Panc1 (cell line): ENCODE data around the gene COPS4.

Experiments
- CTCF ChIP-seq: fragments of 450-650 bp; IDR thresholded peaks from 2 replicates; pipeline ENCODE4 v1.5.1; 2017; ENCODE audit warnings: mild to moderate bottlenecking
- SIN3A ChIP-seq: IDR thresholded peaks from 2 replicates; pipeline ENCODE4 v1.6.1; 2012; ENCODE audit warnings: low read depth, mild to moderate bottlenecking, low read length, moderate library complexity, borderline replicate concordance; ENCODE audit not compliant: insufficient read depth
- TF ChIP-seq, protein P1 (sequence below), 2 experiments: IDR thresholded peaks; 2 replicates each; pipeline ENCODE4 v1.6.1; 2011 to 2012; ENCODE audit warnings: low read depth in 2 of 2, control low read depth in 1 of 2, low read length in 1 of 2, mild to moderate bottlenecking in 1 of 2, moderate library complexity in 1 of 2; ENCODE audit not compliant: insufficient read depth in 1 of 2

DNA sequence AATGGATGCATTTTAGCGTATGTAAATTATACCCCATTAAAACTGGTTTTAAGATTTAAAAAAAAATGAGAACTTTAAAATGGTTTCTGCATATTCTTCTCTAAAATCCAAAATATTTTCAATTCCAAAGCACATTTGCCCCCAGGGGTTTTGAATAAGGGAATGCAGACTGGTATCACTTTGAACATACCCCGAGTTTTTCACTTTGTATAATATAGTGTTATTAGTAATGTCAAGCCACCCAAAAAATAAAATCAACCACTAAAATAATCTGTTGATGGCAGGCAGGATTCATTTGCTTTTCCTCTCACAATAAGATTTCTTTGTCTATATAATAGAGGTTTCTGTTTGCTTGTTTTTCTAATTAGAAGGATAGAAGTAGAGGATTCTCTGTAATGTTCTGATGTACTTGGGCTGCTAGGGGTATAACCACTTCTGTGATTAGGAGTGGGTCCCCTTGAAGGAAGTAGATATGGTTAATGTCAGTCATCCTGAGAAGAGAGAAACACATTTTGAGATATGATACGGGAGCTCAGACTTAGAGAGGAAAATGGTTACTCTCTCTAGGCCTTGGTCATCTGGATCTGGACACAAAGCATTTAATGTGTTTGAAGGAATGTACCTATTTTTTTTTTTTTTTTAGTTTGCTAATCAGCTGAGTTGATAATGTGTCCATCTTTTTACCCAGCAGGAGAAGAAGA, 15.0 kb upstream of the COPS4 start:
- no peak for TF ChIP-seq CTCF
- no peak for TF ChIP-seq SIN3A
- TF ChIP-seq, protein P1, sequence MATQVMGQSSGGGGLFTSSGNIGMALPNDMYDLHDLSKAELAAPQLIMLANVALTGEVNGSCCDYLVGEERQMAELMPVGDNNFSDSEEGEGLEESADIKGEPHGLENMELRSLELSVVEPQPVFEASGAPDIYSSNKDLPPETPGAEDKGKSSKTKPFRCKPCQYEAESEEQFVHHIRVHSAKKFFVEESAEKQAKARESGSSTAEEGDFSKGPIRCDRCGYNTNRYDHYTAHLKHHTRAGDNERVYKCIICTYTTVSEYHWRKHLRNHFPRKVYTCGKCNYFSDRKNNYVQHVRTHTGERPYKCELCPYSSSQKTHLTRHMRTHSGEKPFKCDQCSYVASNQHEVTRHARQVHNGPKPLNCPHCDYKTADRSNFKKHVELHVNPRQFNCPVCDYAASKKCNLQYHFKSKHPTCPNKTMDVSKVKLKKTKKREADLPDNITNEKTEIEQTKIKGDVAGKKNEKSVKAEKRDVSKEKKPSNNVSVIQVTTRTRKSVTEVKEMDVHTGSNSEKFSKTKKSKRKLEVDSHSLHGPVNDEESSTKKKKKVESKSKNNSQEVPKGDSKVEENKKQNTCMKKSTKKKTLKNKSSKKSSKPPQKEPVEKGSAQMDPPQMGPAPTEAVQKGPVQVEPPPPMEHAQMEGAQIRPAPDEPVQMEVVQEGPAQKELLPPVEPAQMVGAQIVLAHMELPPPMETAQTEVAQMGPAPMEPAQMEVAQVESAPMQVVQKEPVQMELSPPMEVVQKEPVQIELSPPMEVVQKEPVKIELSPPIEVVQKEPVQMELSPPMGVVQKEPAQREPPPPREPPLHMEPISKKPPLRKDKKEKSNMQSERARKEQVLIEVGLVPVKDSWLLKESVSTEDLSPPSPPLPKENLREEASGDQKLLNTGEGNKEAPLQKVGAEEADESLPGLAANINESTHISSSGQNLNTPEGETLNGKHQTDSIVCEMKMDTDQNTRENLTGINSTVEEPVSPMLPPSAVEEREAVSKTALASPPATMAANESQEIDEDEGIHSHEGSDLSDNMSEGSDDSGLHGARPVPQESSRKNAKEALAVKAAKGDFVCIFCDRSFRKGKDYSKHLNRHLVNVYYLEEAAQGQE (IDR thresholded peaks at IDR 0.05; ENCODE audit: insufficient read depth in 1 of 2, low read depth in 2 of 2, low read length in 1 of 2): no peak
